Thyroid gland (tissue), 4 donors: Measurements from ENCODE around the gene CUL1.

Experiments
- POLR2A ChIP-seq, 2 donors: fragments of 450-650 bp; IDR thresholded peaks; one replicate each; pipeline ENCODE4 v1.6.1; 2017; ENCODE audit warnings: antibody characterized with exemption in 2 of 2, mild to moderate bottlenecking in 2 of 2, moderate library complexity in 1 of 2
- TF ChIP-seq, protein P1 (sequence below), 6 experiments: fragments of 200-600 bp in 3 of 6; fragments of 450-650 bp in 3 of 6; sonication (generic) in 3 of 6; IDR thresholded peaks; one replicate each; pipeline ENCODE4 v1.5.1; 2016 to 2019; ENCODE audit warnings: antibody characterized with exemption in 6 of 6, mild to moderate bottlenecking in 2 of 6, inconsistent platforms in 1 of 6, moderate library complexity in 1 of 6

DNA sequence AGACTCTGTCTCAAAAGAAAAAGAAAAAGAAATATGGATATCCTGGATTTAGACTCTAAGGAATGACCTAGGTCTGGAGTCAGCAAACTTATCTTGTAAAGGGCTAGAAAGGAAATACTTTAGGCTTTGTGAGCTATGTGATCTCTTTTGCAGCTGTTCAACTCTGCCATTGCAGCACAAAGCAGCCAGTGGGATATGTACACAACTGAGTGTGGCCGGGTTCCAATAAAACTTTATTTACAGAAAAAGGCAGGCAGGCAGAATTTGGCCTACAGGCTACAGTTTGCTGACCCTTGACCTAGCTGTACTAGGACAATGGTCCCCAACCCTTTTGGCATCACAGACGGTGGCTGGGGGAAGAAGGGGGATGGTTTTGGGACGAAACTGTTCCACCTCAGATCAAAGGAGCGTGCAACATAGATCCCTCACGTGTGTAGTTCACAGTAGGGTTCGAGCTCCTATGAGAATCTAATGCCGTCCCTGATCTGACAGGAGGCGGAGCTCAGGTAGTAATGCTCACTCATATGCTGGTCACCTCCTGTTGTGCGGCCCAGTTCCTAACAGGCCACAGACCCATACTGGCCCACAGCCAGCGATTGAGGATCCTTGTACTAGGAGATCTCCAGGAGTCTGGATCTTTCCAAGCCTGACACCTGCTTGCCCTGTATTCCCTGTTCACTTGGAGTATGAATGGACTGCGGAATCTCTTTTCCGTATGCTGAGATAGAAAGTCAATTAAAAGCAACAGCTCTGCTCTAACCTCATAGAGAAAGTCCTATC, 63.0 kb downstream of the CUL1 start:
- TF ChIP-seq, protein P1, sequence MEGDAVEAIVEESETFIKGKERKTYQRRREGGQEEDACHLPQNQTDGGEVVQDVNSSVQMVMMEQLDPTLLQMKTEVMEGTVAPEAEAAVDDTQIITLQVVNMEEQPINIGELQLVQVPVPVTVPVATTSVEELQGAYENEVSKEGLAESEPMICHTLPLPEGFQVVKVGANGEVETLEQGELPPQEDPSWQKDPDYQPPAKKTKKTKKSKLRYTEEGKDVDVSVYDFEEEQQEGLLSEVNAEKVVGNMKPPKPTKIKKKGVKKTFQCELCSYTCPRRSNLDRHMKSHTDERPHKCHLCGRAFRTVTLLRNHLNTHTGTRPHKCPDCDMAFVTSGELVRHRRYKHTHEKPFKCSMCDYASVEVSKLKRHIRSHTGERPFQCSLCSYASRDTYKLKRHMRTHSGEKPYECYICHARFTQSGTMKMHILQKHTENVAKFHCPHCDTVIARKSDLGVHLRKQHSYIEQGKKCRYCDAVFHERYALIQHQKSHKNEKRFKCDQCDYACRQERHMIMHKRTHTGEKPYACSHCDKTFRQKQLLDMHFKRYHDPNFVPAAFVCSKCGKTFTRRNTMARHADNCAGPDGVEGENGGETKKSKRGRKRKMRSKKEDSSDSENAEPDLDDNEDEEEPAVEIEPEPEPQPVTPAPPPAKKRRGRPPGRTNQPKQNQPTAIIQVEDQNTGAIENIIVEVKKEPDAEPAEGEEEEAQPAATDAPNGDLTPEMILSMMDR (IDR thresholded peaks at IDR 0.05), result no peak
- no peak for TF ChIP-seq POLR2A (IDR thresholded peaks at IDR 0.05)
